ENCODE results near the gene OSBPL6.

DNA sequence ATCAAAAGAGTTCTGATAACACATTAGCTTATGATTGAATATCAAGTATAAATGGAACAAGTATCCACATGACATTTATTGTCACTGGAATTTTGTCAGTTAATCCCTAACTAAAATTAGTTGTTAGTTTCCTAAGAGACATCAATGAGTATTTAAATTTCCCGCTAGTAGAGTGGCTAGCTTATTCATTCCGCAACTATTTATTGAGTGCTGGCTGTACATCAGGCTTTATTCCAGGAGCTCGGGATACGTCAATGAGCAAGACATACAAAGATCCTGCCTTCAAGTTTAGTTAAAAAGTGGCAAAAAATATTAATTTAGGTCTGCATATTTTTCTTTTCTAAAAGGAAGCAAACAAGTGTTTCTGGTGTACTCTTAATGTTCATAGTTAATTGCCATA is 197.4 kb downstream of the OSBPL6 start:
- TF ChIP-seq CTCF (IDR thresholded peaks at IDR 0.05; ENCODE audit: borderline replicate concordance, extremely low read depth, low read length, poor library complexity, severe bottlenecking) (no peak), EZH2 (IDR thresholded peaks at IDR 0.05; ENCODE audit: borderline replicate concordance, low read depth, low read length, severe bottlenecking) (no peak)
